ENCODE measurements around the gene MAGEL2.

DNA sequence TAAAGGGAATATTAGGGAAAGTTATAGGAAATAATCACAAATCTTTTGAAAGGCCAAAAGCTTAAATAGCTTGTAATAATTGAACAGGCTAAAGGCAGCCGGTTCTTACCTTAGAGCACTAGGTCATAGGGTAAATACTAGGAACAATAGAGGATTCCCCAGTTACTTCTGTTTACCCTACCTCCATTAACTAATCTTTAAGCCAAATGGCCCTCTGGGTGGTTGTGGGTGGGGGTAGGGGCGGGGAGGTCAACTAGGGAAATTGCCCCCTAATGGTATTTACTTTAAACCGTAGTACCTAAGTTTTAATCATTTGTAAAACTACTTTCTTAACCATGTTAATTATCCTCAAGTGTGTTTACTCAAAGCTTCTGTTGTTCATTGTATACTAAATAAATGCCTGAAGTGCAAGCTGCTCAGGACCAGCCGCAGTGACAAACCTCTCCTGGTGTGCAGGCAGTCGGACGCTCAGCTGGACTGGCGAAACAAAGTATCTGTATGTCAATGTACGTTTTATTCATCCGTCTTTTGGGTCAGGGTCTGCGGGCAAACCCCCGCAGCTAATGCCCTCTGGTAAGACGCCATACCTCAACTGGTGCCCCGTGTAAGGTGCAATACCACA, 18.9 kb downstream of the MAGEL2 start:
- TF ChIP-seq, protein P1, sequence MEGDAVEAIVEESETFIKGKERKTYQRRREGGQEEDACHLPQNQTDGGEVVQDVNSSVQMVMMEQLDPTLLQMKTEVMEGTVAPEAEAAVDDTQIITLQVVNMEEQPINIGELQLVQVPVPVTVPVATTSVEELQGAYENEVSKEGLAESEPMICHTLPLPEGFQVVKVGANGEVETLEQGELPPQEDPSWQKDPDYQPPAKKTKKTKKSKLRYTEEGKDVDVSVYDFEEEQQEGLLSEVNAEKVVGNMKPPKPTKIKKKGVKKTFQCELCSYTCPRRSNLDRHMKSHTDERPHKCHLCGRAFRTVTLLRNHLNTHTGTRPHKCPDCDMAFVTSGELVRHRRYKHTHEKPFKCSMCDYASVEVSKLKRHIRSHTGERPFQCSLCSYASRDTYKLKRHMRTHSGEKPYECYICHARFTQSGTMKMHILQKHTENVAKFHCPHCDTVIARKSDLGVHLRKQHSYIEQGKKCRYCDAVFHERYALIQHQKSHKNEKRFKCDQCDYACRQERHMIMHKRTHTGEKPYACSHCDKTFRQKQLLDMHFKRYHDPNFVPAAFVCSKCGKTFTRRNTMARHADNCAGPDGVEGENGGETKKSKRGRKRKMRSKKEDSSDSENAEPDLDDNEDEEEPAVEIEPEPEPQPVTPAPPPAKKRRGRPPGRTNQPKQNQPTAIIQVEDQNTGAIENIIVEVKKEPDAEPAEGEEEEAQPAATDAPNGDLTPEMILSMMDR (IDR thresholded peaks at IDR 0.05; ENCODE audit: extremely low read depth in 1 of 2, insufficient read depth in 1 of 2, low read depth in 1 of 2, low read length in 2 of 2): no peak
- no peak for TF ChIP-seq MYC (IDR thresholded peaks at IDR 0.05; ENCODE audit: low read depth, low read length)
- no peak for TF ChIP-seq EZH2 (IDR thresholded peaks at IDR 0.05; ENCODE audit: borderline replicate concordance, low read depth, low read length, severe bottlenecking)
- TF ChIP-seq POLR2A (IDR thresholded peaks at IDR 0.05; ENCODE audit: low read depth, low read length): no peak
